ENCODE data around the gene SLX4IP. TPM values are rescaled to one million over a fixed set of nuclear protein-coding genes. Genes with fewer than 3 reads are reported as not detected.

Gene SLX4IP
- total RNA-seq, 1 donor from 2014 or later = 2.2 TPM

- ATAC-seq (no peak), DNase-seq (no peak)
- intact Hi-C loops (cut with micrococcal nuclease) = no loop called here
These were observed 199.1 kb downstream of the SLX4IP start for GRCh38 chr20:10634211-10634610.

DNA sequence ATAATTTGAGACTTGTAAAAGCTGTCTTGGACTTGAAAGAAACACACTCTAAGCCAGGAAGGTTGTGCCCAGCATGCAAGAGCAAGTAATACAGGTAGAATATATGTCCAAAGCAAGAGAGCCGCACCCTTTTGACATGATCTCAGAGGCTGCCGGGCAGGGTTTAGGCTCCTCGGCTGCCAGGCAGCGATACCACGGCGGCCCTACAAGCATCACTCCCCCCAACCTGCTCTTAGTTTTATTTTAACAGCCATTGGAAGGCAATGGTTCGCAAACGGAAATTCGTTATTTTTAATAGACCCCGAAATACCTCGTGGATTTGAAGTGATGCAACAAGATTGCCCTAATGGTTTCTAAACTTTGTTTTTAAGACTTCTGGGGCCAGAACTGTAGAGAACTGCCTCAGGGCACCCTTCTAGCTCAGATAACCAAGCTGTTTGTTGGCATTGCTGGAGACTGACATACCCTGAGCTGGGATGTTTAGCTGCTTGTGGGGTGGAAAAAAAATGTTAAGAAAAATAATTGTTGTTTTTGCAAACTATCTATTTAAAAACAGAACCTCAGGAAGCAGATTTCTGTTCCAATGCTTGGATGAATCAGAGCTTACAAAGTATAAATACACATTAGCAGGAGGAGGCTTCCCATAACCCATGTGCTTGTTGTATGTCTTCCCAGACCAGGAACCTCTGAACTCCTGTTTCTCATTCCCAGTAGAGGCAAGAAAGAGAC is 199.7 kb downstream of the SLX4IP start:
- DNase-seq (no peak), ATAC-seq (peak; percentile 20)
- intact Hi-C loops (cut with micrococcal nuclease) = no loop called here

GRCh38 chr20:10635476-10636208 is 200.5 kb downstream of the SLX4IP start:
- intact Hi-C loops (cut with micrococcal nuclease) = no loop called here
- ATAC-seq = no peak

GRCh38 chr20:10636326-10636818 is 201.3 kb downstream of the SLX4IP start:
- DNase-seq = no peak
- ATAC-seq = peak; percentile 67
- intact Hi-C loops (cut with micrococcal nuclease) = no loop called here

More at GRCh38 chr20:10635476-10636208, 200.5 kb downstream of the SLX4IP start:
- DNase-seq = no peak

DNA sequence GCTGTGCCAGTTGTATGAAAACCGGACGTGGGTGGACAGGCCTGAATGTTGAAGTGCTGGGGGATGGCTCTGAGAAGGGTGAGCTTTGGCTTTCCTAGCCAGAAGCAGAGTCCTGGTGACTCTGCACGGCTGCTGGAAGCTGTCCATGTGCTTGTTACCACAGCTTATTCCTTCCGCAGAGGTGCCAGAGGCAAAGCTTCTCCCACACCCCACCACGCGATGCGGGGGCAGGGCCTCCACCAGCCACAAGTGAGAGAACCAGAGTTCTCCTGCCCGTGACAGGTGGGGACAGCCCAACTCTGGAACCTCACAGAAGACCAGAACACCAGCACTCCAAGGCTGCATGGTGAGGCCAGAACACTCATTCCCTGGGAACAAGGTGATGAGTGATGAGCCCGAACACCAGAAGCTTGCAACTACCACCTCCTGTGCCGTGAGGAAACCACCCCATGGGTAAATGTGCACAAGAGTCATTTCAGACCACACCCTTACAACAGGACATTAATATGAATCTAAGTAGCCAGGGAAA is 202.0 kb downstream of the SLX4IP start:
- ATAC-seq (peak; percentile 52), DNase-seq (peak; percentile 60)
- intact Hi-C loops (cut with micrococcal nuclease) = no loop called here

GRCh38 chr20:10637563-10637962 is 202.5 kb downstream of the SLX4IP start:
- no peak for DNase-seq
- intact Hi-C loops (cut with micrococcal nuclease) = no loop called here
- no peak for ATAC-seq

GRCh38 chr20:10639077-10639736 is 204.1 kb downstream of the SLX4IP start:
- ATAC-seq (no peak), DNase-seq (no peak)
- intact Hi-C loops (cut with micrococcal nuclease) = no loop called here

- ATAC-seq (peak; percentile 60), DNase-seq (peak; percentile 62)
- intact Hi-C loops (cut with micrococcal nuclease) = no loop called here
These were observed 204.8 kb downstream of the SLX4IP start for GRCh38 chr20:10639737-10640556.

DNA sequence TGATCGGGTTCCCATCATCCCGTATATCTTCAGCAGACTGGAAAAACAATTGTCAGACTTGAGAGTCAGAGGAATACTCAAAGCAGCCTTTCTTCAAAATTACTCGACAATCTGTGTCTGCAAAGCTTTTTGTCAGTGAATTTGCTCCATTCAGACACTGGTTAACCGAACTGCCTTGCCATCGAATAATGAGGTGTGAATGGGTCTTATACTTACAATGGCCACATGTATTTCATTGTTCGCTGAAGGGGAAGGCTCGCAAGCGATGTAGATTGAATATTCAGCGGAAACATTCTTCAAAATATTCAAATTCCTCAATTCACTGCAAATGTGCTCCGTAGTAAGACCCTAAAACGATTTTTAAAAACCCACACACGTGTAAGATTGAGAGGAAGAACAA is 205.8 kb downstream of the SLX4IP start:
- intact Hi-C loops (cut with micrococcal nuclease) = no loop called here

GRCh38 chr20:10641467-10641866 is 206.4 kb downstream of the SLX4IP start:
- intact Hi-C loops (cut with micrococcal nuclease) = no loop called here

More for the DNA sequence above, 205.8 kb downstream of the SLX4IP start:
- DNase-seq = no peak
- no peak for ATAC-seq

GRCh38 chr20:10641893-10642292 is 206.8 kb downstream of the SLX4IP start:
- DNase-seq = no peak
- intact Hi-C loops (cut with micrococcal nuclease) = no loop called here
- no peak for ATAC-seq

More at GRCh38 chr20:10641467-10641866, 206.4 kb downstream of the SLX4IP start:
- ATAC-seq (no peak), DNase-seq (no peak)

- intact Hi-C loops (cut with micrococcal nuclease) = no loop called here
- no peak for ATAC-seq
- no peak for DNase-seq
These were observed 207.9 kb downstream of the SLX4IP start for GRCh38 chr20:10642856-10643559.

GRCh38 chr20:10643560-10643873 is 208.4 kb downstream of the SLX4IP start:
- no peak for ATAC-seq

GRCh38 chr20:10644458-10645204 is 209.5 kb downstream of the SLX4IP start:
- ATAC-seq (no peak), DNase-seq (no peak)
- intact Hi-C loops (cut with micrococcal nuclease) = no loop called here

More at GRCh38 chr20:10643560-10643873, 208.4 kb downstream of the SLX4IP start:
- intact Hi-C loops (cut with micrococcal nuclease) = no loop called here
- DNase-seq = no peak

DNA sequence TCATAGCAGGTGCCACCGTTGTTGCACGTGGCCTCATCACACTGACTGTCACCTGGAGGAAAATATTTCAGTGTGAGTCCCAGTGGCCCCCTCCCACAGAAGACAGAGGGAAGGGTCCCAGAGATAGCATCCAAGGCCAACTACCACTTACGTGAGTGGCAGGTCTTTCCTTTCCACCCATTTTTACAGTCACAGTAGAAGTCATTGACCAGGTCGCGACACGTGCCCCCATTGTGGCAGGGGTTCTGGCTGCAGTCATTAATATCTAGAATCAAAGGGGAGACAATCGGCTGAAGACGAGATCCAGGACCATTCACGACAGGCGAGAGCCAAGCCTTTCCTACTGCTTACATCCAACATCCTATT is 210.1 kb downstream of the SLX4IP start:
- ATAC-seq = no peak
- DNase-seq = no peak
- intact Hi-C loops (cut with micrococcal nuclease) = no loop called here

DNA sequence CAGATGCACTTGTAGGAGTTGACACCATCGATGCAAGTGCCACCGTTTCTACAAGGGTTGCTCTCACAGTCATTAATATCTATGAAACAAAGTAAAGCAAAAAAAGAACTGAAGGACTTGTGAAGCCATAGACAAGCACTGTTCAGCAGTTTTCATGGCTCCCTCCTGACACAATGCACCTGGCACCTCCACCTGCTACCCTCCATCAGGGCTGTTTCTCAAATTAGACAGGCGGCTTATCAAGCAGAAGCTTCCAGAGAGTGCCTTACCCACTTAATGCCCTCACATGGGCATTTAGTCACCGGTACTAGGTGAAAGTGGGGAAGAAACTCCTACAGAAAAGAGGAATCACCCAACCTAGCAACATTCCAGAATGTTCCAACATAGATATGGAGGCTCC is 210.9 kb downstream of the SLX4IP start:
- no peak for DNase-seq
- intact Hi-C loops (cut with micrococcal nuclease) = no loop called here
- ATAC-seq = no peak

DNA sequence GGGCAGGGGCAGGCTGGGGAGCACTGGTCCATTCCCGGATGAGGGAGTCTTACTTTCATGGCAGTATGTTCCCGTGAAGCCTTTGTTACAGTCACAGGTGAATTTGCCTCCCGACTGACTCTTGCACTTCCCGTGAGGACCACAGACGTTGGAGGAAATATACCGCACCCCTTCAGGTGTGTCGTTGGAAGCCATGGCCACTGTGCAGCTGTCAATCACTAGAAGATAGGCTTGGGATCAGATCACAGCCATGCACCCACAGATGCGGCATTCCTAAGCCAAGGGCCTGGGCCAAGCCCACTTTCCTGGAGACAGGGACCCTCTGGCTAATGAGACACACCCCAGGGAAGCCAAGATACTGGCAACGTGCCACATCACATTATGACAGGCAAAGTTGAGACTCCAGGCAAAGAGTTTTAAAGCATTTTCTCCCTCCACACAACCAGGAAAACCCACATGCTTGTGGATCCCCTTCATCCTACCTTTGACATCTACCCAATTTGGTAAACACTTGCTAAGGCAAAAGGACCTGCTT is 211.8 kb downstream of the SLX4IP start:
- DNase-seq (no peak), ATAC-seq (no peak)
- intact Hi-C loops (cut with micrococcal nuclease) = no loop called here

- intact Hi-C loops (cut with micrococcal nuclease) = no loop called here
- no peak for DNase-seq
These were observed 212.4 kb downstream of the SLX4IP start for GRCh38 chr20:10647471-10647870.

More at GRCh38 chr20:10647471-10647870, 212.4 kb downstream of the SLX4IP start:
- ATAC-seq = no peak

Measured in left ventricle myocardium superior (tissue), 1 donor.